Colonic mucosa (tissue), 4 donors: ENCODE data around the gene MATN1. TPM values are rescaled to one million over a fixed set of nuclear protein-coding genes. Genes with fewer than 3 reads are reported as not detected.

Source experiments
- DNase-seq: peaks from one replicate; pipeline ENCODE4 v3.0.0-alpha.2; 2020
- H3K27ac ChIP-seq: fragments of 200-600 bp; one replicate; pipeline ENCODE4 v1.8.0; 2021
- H3K27me3 ChIP-seq: fragments of 200-600 bp; one replicate; pipeline ENCODE4 v1.8.0; 2021
- H3K36me3 ChIP-seq: fragments of 200-600 bp; one replicate; pipeline ENCODE4 v1.8.0; 2021
- H3K4me1 ChIP-seq: fragments of 200-600 bp; one replicate; pipeline ENCODE4 v1.8.0; 2021; ENCODE audit warnings: mild to moderate bottlenecking
- H3K4me3 ChIP-seq: fragments of 200-600 bp; one replicate; pipeline ENCODE4 v1.8.0; 2021
- H3K9ac ChIP-seq, 2 donors: one replicate each; pipeline ENCODE4 v1.7.0; 2013; ENCODE audit warnings: control low read depth in 2 of 2, low read depth in 2 of 2, low read length in 2 of 2
- H3K9me3 ChIP-seq: fragments of 200-600 bp; one replicate; pipeline ENCODE4 v1.8.0; 2021
- intact Hi-C: fragments of 100-400 bp; cut with DNase I; formaldehyde crosslinking; loops from one replicate; pipeline ENCODE4 v1.14.1; 2022
- total RNA-seq, 2 donors: library from RNA; stranded (reverse); fragmentation: NEBNext Ultra II Directional in 1 of 2; extraction: Animal tissue kit (Norgen Biotek cat#: 25700) in 1 of 2; gene quantifications; one replicate each; pipeline ENCODE4 v1.2.1, GENCODE V29; 2021
- TF ChIP-seq, protein P1 (sequence below): fragments of 200-600 bp; IDR thresholded peaks from one replicate; pipeline ENCODE4 v1.8.0; 2022; ENCODE audit warnings: antibody characterized with exemption, mild to moderate bottlenecking
- donor health status: healthy.
- donor health status: DM: no; HTN: no; CAD: no.
- donor health status: DM: no; HTN: no; CAD: no.

The MATN1 gene
- total RNA-seq, 2 donors from 2014 or later, result not detected

DNA sequence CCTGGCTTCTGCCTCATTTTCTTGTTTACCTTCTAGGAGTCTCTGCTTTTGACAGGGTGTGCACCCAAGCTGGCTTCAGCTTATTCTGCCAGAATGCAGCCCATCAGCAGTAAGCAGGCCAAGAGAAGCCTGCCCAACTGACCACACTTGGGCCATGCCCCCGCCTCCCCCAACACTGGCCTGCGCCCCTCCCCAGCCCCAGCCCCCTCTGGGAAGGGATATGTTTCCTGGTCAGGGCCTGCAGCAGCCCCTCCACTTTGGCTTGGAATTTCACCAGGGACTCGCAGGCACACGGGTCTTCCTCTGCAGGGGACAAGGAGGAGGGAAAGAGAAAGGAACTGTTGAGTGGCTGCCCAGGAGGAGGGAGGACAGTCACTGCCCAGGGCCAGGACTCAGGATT is 9.4 kb downstream of the MATN1 start:
- H3K36me3 ChIP-seq, result no peaks in the 10 kb centered on the region
- DNase-seq, result no peak
- no peak overlapping the region for H3K4me3 ChIP-seq
- H3K9ac ChIP-seq, result no peak overlapping the region
- no peaks in the 10 kb centered on the region for H3K9me3 ChIP-seq
- TF ChIP-seq, protein P1, sequence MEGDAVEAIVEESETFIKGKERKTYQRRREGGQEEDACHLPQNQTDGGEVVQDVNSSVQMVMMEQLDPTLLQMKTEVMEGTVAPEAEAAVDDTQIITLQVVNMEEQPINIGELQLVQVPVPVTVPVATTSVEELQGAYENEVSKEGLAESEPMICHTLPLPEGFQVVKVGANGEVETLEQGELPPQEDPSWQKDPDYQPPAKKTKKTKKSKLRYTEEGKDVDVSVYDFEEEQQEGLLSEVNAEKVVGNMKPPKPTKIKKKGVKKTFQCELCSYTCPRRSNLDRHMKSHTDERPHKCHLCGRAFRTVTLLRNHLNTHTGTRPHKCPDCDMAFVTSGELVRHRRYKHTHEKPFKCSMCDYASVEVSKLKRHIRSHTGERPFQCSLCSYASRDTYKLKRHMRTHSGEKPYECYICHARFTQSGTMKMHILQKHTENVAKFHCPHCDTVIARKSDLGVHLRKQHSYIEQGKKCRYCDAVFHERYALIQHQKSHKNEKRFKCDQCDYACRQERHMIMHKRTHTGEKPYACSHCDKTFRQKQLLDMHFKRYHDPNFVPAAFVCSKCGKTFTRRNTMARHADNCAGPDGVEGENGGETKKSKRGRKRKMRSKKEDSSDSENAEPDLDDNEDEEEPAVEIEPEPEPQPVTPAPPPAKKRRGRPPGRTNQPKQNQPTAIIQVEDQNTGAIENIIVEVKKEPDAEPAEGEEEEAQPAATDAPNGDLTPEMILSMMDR, result no peak
- no peak overlapping the region for H3K27ac ChIP-seq
- intact Hi-C loops, result no loop called here
- no peaks in the 10 kb centered on the region for H3K27me3 ChIP-seq
- H3K4me1 ChIP-seq, result no peaks in the 10 kb centered on the region

DNA sequence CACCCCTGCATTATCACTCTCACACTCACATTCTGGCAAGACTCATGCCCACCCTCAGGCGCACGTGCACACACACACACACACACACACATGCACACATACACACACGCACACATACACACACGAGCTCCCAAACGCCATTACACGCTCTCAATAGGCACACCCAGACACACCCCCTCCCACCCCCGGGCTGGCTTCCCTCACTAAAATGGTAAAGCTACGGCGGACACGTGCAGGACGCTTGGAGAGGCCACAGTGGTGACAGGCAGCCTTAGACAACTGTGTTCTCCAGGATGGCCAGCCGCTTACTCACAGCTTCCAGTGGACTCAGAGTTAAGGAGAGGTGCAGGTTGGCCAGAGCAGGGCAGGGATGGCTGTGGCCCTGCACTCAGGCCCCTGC is 10.1 kb downstream of the MATN1 start:
- Histone ChIP-seq H3K27me3 (no peaks in the 10 kb centered on the region), H3K4me1 (no peaks in the 10 kb centered on the region), H3K27ac (no peak overlapping the region), H3K4me3 (no peak overlapping the region), H3K9me3 (no peaks in the 10 kb centered on the region), H3K36me3 (no peaks in the 10 kb centered on the region), H3K9ac (no peak overlapping the region)
- DNase-seq, result no peak
- intact Hi-C loops, result no loop called here
- TF ChIP-seq, protein P1, result no peak

GRCh38 chr1:30712583-30712982 is 10.8 kb downstream of the MATN1 start:
- Histone ChIP-seq H3K27me3 (no peaks in the 10 kb centered on the region), H3K9me3 (no peaks in the 10 kb centered on the region), H3K4me1 (no peaks in the 10 kb centered on the region), H3K36me3 (no peaks in the 10 kb centered on the region), H3K4me3 (no peak overlapping the region), H3K9ac (no peak overlapping the region), H3K27ac (no peak overlapping the region)
- intact Hi-C loops, result no loop called here
- no peak for DNase-seq
- TF ChIP-seq, protein P1, result no peak

DNA sequence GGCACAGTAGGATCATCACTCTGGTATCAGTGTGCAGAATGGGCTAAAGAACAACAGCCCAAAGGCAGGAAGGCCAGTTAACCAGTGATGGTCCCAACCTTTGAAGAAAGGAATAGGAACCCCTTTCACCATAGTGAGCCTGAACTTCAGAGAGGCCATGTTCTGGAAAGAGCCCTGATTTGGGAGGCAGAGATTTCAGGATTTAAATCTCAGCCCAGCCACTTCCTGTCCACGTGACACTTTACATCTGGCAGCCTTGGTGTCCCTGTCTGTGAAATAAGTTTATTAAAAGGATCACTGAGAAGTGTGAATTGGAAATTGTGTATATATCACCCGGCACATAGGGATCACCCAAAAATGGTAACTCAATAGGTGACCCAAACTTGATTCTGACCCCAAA is 13.0 kb downstream of the MATN1 start:
- H3K27me3 ChIP-seq, result no peaks in the 10 kb centered on the region
- intact Hi-C loops, result no loop called here
- H3K4me1 ChIP-seq, result no peaks in the 10 kb centered on the region
- no peak for DNase-seq
- TF ChIP-seq, protein P1, result no peak
- H3K36me3 ChIP-seq, result no peaks in the 10 kb centered on the region
- H3K4me3 ChIP-seq, result no peak overlapping the region
- H3K9ac ChIP-seq, result no peak overlapping the region
- H3K9me3 ChIP-seq, result no peaks in the 10 kb centered on the region
- H3K27ac ChIP-seq, result no peak overlapping the region

DNA sequence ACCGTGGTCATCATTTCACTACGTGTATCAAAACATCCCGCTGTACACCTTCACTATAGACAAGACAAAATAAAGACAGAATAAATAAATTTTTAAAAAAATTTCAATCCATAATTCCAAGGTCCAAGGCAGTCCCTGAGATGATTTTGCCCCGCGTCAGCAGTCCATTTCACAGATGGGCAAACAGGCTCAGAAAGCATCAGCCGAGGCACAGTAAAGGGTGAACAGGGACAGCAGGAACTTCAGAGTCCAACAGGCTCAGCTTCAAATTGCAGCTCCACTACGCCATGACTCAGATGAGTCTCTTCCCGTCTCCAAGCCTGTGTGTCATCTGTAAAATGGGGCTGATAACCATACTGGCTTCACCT is 15.0 kb downstream of the MATN1 start:
- H3K4me3 ChIP-seq, result no peak overlapping the region
- H3K27me3 ChIP-seq, result no peaks in the 10 kb centered on the region
- no peak for DNase-seq
- H3K4me1 ChIP-seq, result no peaks in the 10 kb centered on the region
- H3K9ac ChIP-seq, result no peak overlapping the region
- no peak overlapping the region for H3K27ac ChIP-seq
- H3K9me3 ChIP-seq, result no peaks in the 10 kb centered on the region
- TF ChIP-seq, protein P1, result no peak
- H3K36me3 ChIP-seq, result no peaks in the 10 kb centered on the region
- intact Hi-C loops, result loop anchor here (5.0 to 10.0 kb wide), 4 partner anchors 916 to 1471 kb away; partner anchors contain the start of gene PTPRU
